Esophagus muscularis mucosa (tissue), 4 donors: Measurements from ENCODE around the gene KIAA0930.

Experiments used
- CTCF ChIP-seq, 3 experiments: fragments of 200-600 bp in 2 of 3; fragments of 450-650 bp in 1 of 3; sonication (generic) in 2 of 3; IDR thresholded peaks; one replicate each; pipeline ENCODE4 v1.5.1; 2017 to 2019; ENCODE audit warnings: antibody characterized with exemption in 3 of 3, mild to moderate bottlenecking in 2 of 3, moderate library complexity in 1 of 3
- EP300 ChIP-seq: sonication (generic); formaldehyde crosslinking; IDR thresholded peaks from one replicate; pipeline ENCODE4 v1.6.1; 2017; ENCODE audit warnings: antibody characterized with exemption
- POLR2A ChIP-seq: fragments of 450-650 bp; IDR thresholded peaks from one replicate; pipeline ENCODE4 v1.6.1; 2017; ENCODE audit warnings: antibody characterized with exemption, moderate library complexity, mild to moderate bottlenecking, low read depth
- POLR2AphosphoS5 ChIP-seq, 2 donors: sonication (generic); formaldehyde crosslinking; IDR thresholded peaks; one replicate each; pipeline ENCODE4 v1.6.1; 2017; ENCODE audit warnings: antibody characterized with exemption in 2 of 2

- no peak for TF ChIP-seq CTCF (IDR thresholded peaks at IDR 0.05)
- TF ChIP-seq POLR2A: no peak
- TF ChIP-seq EP300: no peak
- TF ChIP-seq POLR2AphosphoS5 (IDR thresholded peaks at IDR 0.05): no peak
Observed at GRCh38 chr22:45233386-45233785, 7.3 kb downstream of the KIAA0930 start.
